ENCODE measurements around the gene SCN4A. TPM values are rescaled to one million over a fixed set of nuclear protein-coding genes. Genes with fewer than 3 reads are reported as not detected.

The SCN4A gene
- total RNA-seq, 1 experiment from 2014 or later, result not detected

- intact Hi-C loops (cut with micrococcal nuclease), result no loop called here
- no peaks in the 10 kb centered on the region for H3K79me2 ChIP-seq (ENCODE audit: low read length)
- H3K9me3 ChIP-seq (ENCODE audit: low read length), result no peaks in the 10 kb centered on the region
- H3K4me1 ChIP-seq (ENCODE audit: insufficient read depth, low read length), result peaks cover 29% of the 10 kb centered on the region
- H3K27me3 ChIP-seq (ENCODE audit: low read length), result no peaks in the 10 kb centered on the region
- no peaks in the 10 kb centered on the region for H3F3A ChIP-seq (ENCODE audit: low read length, unreplicated experiment)
- no peaks in the 10 kb centered on the region for H4K20me1 ChIP-seq (ENCODE audit: low read length)
- H2AFZ ChIP-seq (ENCODE audit: low read length), result no peak overlapping the region
- TF ChIP-seq CTCF (conservative IDR thresholded peaks at IDR 0.05; ENCODE audit: low read depth, low read length) (no peak), EZH2phosphoT487 (IDR thresholded peaks at IDR 0.05; ENCODE audit: borderline replicate concordance, low read length) (no peak), EZH2 (IDR thresholded peaks at IDR 0.05; ENCODE audit: low read length, unreplicated experiment) (no peak)
- ChIA-PET POLR2A (ENCODE audit: unreplicated experiment) (no interaction called here), CTCF (no interaction called here)
- H3K9ac ChIP-seq (ENCODE audit: low read length), result no peak overlapping the region
- no peak for ATAC-seq
- BruUV-seq (replicated peaks), result no TSS peak
- H3K9me2 ChIP-seq (replicated peaks; ENCODE audit: low read length), result no peaks in the 10 kb centered on the region
- no peak for DNase-seq
- H3K27ac ChIP-seq (ENCODE audit: low read length), result no peak overlapping the region
- H3K36me3 ChIP-seq (ENCODE audit: low read depth, low read length), result no peaks in the 10 kb centered on the region
- H3K4me3 ChIP-seq (ENCODE audit: low read length), result no peak overlapping the region
- H3K4me2 ChIP-seq (ENCODE audit: low read length), result 0 out of 2 replicates have a peak overlapping the region, but pooled peaks have one; percentile 91
These were observed 529 bp upstream of the SCN4A start for GRCh38 chr17:63973247-63973646.

DNA sequence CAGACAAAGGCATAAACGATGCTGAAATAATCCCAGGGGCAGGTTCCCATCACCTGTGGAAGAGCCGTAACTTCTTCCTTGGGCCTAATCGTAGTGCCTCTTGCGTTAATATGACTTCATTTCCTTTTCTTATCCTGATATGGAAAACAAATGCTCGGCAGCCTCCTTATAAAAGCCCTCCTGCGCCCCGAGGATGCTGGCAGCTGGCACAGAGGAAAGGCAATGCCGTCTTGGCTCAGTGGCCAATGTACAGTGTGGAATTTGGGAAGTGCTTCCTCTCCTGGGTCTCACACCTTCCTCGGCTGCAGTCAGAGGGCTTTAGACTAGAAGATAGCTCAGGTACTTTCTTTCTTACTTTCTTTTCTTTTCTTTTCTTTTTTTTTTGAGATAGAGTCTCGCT is 3.4 kb downstream of the SCN4A start:
- intact Hi-C loops (cut with micrococcal nuclease), result no loop called here
- Histone ChIP-seq H3K4me3 (ENCODE audit: low read length) (no peak overlapping the region), H3K79me2 (ENCODE audit: low read length) (no peaks in the 10 kb centered on the region), H3K9me3 (ENCODE audit: low read length) (no peaks in the 10 kb centered on the region), H3K36me3 (ENCODE audit: low read depth, low read length) (no peaks in the 10 kb centered on the region), H3F3A (ENCODE audit: low read length, unreplicated experiment) (no peaks in the 10 kb centered on the region), H3K4me2 (ENCODE audit: low read length) (no peak overlapping the region), H3K27ac (ENCODE audit: low read length) (no peak overlapping the region), H3K9me2 (replicated peaks; ENCODE audit: low read length) (no peaks in the 10 kb centered on the region), H3K27me3 (ENCODE audit: low read length) (no peaks in the 10 kb centered on the region), H4K20me1 (ENCODE audit: low read length) (no peaks in the 10 kb centered on the region), H3K9ac (ENCODE audit: low read length) (no peak overlapping the region), H3K4me1 (ENCODE audit: insufficient read depth, low read length) (peaks cover 11% of the 10 kb centered on the region), H2AFZ (ENCODE audit: low read length) (no peak overlapping the region)
- DNase-seq (no peak), ATAC-seq (no peak)
- ChIA-PET CTCF (interaction anchor here (0.6 kb wide), 1 partner anchor 53 kb away, joined by 3 read pairs; no protein-coding TSS in a partner anchor), POLR2A (ENCODE audit: unreplicated experiment) (no interaction called here)
- BruUV-seq (replicated peaks), result no TSS peak
- TF ChIP-seq EZH2 (IDR thresholded peaks at IDR 0.05; ENCODE audit: low read length, unreplicated experiment), result no peak
- no peak for TF ChIP-seq EZH2phosphoT487 (IDR thresholded peaks at IDR 0.05; ENCODE audit: borderline replicate concordance, low read length)
- TF ChIP-seq CTCF (conservative IDR thresholded peaks at IDR 0.05; ENCODE audit: low read depth, low read length), result no peak

DNA sequence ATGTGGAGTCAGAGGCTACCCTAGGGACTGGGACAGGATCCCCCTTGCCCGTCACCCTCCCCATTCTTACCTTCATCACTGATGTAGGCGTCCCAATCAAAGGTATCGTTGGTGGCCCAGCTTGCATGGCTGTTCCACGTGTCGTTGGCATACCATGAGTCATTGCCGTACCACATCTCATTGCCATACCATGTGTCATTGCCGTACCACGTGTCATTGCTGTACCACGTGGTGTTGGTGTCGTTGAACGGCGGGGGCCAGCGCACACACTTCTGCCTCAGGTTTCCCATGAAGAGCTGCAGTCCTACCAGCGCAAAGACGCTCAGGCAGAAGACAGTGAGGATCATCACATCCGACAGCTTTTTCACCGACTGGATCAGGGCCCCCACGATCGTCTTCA is 4.8 kb downstream of the SCN4A start:
- H4K20me1 ChIP-seq (ENCODE audit: low read length), result no peaks in the 10 kb centered on the region
- H3K9me2 ChIP-seq (replicated peaks; ENCODE audit: low read length), result no peaks in the 10 kb centered on the region
- ATAC-seq (no peak), DNase-seq (no peak)
- BruUV-seq (replicated peaks), result no TSS peak
- TF ChIP-seq CTCF (conservative IDR thresholded peaks at IDR 0.05; ENCODE audit: low read depth, low read length) (no peak), EZH2 (IDR thresholded peaks at IDR 0.05; ENCODE audit: low read length, unreplicated experiment) (no peak), EZH2phosphoT487 (IDR thresholded peaks at IDR 0.05; ENCODE audit: borderline replicate concordance, low read length) (no peak)
- H3K9ac ChIP-seq (ENCODE audit: low read length), result no peak overlapping the region
- H3K4me1 ChIP-seq (ENCODE audit: insufficient read depth, low read length), result no peaks in the 10 kb centered on the region
- no peak overlapping the region for H3K4me2 ChIP-seq (ENCODE audit: low read length)
- H3K36me3 ChIP-seq (ENCODE audit: low read depth, low read length), result no peaks in the 10 kb centered on the region
- no peaks in the 10 kb centered on the region for H3K9me3 ChIP-seq (ENCODE audit: low read length)
- POLR2A ChIA-PET (ENCODE audit: unreplicated experiment), result no interaction called here
- H2AFZ ChIP-seq (ENCODE audit: low read length), result no peak overlapping the region
- no peaks in the 10 kb centered on the region for H3K79me2 ChIP-seq (ENCODE audit: low read length)
- CTCF ChIA-PET, result no interaction called here
- intact Hi-C loops (cut with micrococcal nuclease), result no loop called here
- no peak overlapping the region for H3K4me3 ChIP-seq (ENCODE audit: low read length)
- H3K27ac ChIP-seq (ENCODE audit: low read length), result no peak overlapping the region
- no peaks in the 10 kb centered on the region for H3F3A ChIP-seq (ENCODE audit: low read length, unreplicated experiment)
- no peaks in the 10 kb centered on the region for H3K27me3 ChIP-seq (ENCODE audit: low read length)

All from PC-3 (cell line).